ENCODE data around the gene CDH24.

CDH24 gene

DNA sequence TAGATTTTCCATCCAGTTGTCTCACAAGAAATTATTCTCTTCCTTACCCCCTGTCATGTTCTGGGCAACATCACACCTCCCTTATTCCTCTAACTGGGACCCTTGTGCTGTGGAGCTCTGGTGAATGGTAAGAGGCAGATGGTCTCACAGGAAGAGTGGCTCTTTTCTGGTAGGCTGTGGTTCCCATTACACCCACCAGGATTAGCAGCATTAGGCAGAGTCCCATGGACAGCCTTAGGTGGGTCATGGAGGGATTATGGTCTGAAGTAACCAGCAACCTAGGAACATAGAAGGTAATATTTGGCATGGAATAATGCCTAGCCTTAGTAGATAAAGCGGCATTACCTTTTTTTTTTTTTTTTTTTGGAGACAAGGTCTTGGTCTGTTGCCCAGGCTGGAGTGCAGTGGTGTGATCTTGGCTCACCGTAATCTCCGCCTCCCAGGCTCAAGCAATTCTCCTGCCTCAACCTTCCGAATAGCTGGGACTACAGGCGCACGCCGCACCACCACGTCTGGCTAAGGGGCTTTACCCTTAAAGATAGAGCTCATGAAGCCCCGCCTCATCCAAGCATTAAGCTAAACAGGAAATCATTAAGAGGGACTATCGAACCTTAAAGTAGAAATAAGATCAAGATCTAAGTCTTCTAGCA is 42.0 kb upstream of the CDH24 start:
- Histone ChIP-seq H3K9me3 (ENCODE audit: control insufficient read depth, insufficient read depth, low read depth, low read length) (no peaks in the 10 kb centered on the region), H3K4me3 (ENCODE audit: low read depth, low read length) (no peak overlapping the region), H3K27ac (ENCODE audit: low read depth, low read length) (no peak overlapping the region), H3K27me3 (ENCODE audit: control insufficient read depth, insufficient read depth, low read length) (no peaks in the 10 kb centered on the region), H3K36me3 (ENCODE audit: control insufficient read depth, insufficient read depth, low read length) (peaks cover 24% of the 10 kb centered on the region), H3K4me1 (ENCODE audit: control insufficient read depth, insufficient read depth, low read length) (peaks cover 22% of the 10 kb centered on the region), H3K9ac (ENCODE audit: low read length) (no peak overlapping the region)

DNA sequence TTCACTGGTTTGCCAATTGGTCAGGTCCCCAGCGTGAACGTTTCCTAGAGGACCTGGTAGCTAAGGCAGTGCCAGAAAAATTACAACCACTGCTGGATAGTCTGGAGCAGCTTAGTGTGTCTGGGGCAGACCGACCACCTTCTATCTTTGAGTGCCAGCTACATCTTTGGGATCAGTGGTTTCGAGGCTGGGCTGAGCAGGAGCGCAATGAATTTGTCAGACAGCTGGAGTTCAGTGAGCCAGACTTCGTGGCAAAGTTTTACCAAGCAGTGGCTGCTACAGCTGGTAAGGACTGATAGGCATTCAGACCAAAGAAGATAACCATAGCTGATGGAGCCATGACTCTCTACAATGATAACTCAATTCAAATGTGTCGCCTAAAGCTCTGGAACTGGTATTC is 40.5 kb upstream of the CDH24 start:
- Histone ChIP-seq H3K27ac (ENCODE audit: low read depth, low read length) (no peak overlapping the region), H3K4me3 (ENCODE audit: low read depth, low read length) (no peak overlapping the region), H3K9ac (ENCODE audit: low read length) (no peak overlapping the region), H3K9me3 (ENCODE audit: control insufficient read depth, insufficient read depth, low read depth, low read length) (no peaks in the 10 kb centered on the region), H3K36me3 (ENCODE audit: control insufficient read depth, insufficient read depth, low read length) (peaks cover 31% of the 10 kb centered on the region), H3K27me3 (ENCODE audit: control insufficient read depth, insufficient read depth, low read length) (no peaks in the 10 kb centered on the region), H3K4me1 (ENCODE audit: control insufficient read depth, insufficient read depth, low read length) (peaks cover 18% of the 10 kb centered on the region)

DNA sequence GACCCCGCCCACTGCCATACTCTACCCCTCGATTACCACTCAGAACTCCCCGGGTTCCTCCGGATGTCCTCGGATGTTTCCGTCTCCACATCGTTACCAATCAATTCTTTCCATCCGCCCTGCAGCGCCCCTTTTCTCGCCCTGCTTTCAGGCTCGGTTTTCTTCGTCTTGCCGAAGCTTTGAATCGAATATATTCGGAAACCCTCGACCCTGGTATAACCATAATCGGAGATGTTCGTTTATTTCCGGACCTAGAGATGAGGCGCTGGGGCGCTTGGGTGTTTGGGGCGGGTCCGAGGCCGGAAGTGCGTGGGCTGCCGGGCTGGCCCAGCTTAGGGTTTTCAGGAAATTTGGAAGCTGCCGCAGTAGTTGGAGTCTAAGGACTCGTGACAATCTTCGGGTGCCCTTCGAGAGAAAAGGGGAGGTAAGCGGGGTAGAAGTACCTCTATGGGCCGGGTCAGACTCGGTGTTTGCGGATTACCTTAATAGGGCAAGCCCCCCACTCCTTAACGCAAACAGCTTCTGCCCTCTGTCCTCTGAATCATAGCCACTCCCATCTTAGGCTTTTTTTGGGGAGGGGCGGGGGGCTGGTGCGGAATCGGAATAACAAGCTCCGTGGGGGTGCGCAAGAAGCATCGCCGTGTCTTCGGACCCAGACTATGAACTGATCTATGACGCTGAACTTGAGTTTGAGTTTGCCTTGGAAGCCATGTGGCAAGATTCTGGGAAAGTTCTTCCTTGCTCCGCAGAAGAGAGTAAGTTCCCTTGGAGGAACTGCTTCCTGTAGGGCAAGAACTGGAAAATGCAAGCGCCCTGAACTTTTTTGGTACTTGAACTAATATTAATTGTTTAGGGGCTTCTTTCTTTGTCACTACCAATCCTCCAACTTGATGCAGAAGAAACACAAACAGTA is 38.1 kb upstream of the CDH24 start, which contains the start of gene C14orf119:
C14orf119 (plus strand) TSS at position 310 of the 913 bp plus-strand sequence. CDS start 2,154 bp downstream, outside the sequence.
- H3K9ac ChIP-seq (ENCODE audit: low read length) = peak within 1 kb of the TSS; percentile 94
- H3K4me3 ChIP-seq (ENCODE audit: low read depth, low read length) = peak within 1 kb of the TSS; percentile 91
- H3K27me3 ChIP-seq (ENCODE audit: control insufficient read depth, insufficient read depth, low read length) = no peaks in the 10 kb centered on the region
- no peaks in the 10 kb centered on the region for H3K9me3 ChIP-seq (ENCODE audit: control insufficient read depth, insufficient read depth, low read depth, low read length)
- H3K4me1 ChIP-seq (ENCODE audit: control insufficient read depth, insufficient read depth, low read length) = peaks cover 11% of the 10 kb centered on the region
- peaks cover 52% of the 10 kb centered on the region for H3K36me3 ChIP-seq (ENCODE audit: control insufficient read depth, insufficient read depth, low read length)
- peak within 1 kb of the TSS; percentile 97 for H3K27ac ChIP-seq (ENCODE audit: low read depth, low read length)

DNA sequence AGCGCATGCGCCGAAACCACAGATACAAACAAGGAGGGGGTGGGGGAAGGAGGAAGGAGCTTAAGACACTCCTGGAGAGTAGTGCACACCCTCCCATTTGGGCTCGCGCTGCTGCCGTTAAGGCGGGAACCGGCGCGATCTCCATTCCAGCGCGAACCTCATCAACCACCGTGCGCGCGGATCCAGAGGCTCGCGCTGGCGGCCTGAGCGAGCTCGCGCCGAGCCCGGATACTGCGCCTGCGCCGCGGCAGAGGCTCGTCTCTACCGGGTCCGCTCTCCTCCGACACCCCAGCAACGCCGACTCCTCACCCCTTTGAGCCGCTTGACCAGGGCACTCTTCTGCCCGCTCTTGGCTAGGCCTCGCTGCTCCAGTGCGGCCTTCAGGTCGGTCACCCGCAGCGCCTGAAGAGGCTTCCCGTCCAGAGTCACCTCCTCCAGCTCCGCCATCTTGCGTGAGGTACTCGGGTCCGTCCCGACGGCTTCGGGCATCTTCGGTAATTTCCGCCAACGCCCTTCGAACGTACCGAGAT is 37.4 kb upstream of the CDH24 start, which contains the start of gene ACIN1:
ACIN1 (minus strand) TSS at position 471 of the 530 bp plus-strand sequence; CDS start at position 447, 24 bp downstream.
- Histone ChIP-seq H3K27me3 (ENCODE audit: control insufficient read depth, insufficient read depth, low read length) (no peaks in the 10 kb centered on the region), H3K9ac (ENCODE audit: low read length) (peak within 1 kb of the TSS; percentile 94), H3K4me3 (ENCODE audit: low read depth, low read length) (peak within 1 kb of the TSS; percentile 91), H3K36me3 (ENCODE audit: control insufficient read depth, insufficient read depth, low read length) (peaks cover 59% of the 10 kb centered on the region), H3K4me1 (ENCODE audit: control insufficient read depth, insufficient read depth, low read length) (peaks cover 10% of the 10 kb centered on the region), H3K9me3 (ENCODE audit: control insufficient read depth, insufficient read depth, low read depth, low read length) (no peaks in the 10 kb centered on the region), H3K27ac (ENCODE audit: low read depth, low read length) (peak within 1 kb of the TSS; percentile 97)

DNA sequence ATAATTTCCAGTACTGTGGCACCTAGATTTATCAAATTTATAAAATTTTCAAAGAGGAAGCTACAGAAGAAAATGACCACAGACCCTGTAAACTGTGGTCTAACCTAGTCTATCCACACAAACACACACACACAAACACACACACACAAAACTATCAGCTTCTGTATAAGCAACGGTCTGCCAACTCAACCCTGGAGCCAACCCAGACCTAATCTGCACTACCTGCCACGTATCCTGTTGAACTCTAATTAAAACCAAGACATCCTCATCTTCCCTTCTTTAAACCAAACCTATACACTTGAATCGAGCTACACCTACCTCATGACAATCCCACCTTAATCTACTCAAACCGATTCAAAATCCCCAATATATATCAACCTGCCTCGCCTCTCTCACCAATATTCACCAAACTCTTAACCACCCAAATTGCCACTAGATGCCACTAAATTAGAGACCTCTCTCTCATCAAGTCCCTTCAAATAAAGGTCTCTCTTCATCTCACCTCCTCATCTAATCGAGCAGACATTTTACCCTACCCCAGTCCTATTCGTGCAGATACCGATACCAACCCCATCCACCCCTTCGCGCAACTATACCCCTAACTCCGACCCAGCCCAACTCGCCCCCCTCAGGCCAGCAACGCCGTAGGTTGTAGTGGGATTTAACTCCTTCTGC is 36.8 kb upstream of the CDH24 start:
- Histone ChIP-seq H3K9ac (ENCODE audit: low read length) (peak overlapping the region; percentile 94), H3K4me1 (ENCODE audit: control insufficient read depth, insufficient read depth, low read length) (peaks cover 4% of the 10 kb centered on the region), H3K27me3 (ENCODE audit: control insufficient read depth, insufficient read depth, low read length) (no peaks in the 10 kb centered on the region), H3K4me3 (ENCODE audit: low read depth, low read length) (peak overlapping the region; percentile 91), H3K27ac (ENCODE audit: low read depth, low read length) (peak overlapping the region; percentile 97), H3K9me3 (ENCODE audit: control insufficient read depth, insufficient read depth, low read depth, low read length) (no peaks in the 10 kb centered on the region), H3K36me3 (ENCODE audit: control insufficient read depth, insufficient read depth, low read length) (peaks cover 64% of the 10 kb centered on the region)

DNA sequence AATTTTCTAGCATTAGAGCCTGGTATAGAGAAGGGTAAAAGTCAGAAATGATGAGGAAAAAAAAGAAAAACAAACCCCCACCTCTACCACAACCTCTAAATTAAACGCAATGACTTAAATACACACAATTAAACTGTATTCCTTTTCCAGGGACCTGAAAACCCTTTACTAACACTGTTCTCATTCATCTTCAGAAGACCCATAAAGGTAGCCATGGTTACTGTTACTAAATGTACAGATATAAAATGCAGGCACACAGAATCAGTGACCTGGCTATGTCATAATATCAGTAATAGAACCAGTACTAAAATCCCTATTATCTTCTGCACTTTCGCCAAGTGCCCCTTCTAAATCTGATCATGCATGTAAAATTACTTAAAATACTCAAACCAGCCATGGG is 36.2 kb upstream of the CDH24 start:
- Histone ChIP-seq H3K36me3 (ENCODE audit: control insufficient read depth, insufficient read depth, low read length) (peaks cover 64% of the 10 kb centered on the region), H3K27me3 (ENCODE audit: control insufficient read depth, insufficient read depth, low read length) (no peaks in the 10 kb centered on the region), H3K9ac (ENCODE audit: low read length) (no peak overlapping the region), H3K4me1 (ENCODE audit: control insufficient read depth, insufficient read depth, low read length) (peaks cover 4% of the 10 kb centered on the region), H3K9me3 (ENCODE audit: control insufficient read depth, insufficient read depth, low read depth, low read length) (no peaks in the 10 kb centered on the region), H3K27ac (ENCODE audit: low read depth, low read length) (no peak overlapping the region), H3K4me3 (ENCODE audit: low read depth, low read length) (peak overlapping the region; percentile 91)

DNA sequence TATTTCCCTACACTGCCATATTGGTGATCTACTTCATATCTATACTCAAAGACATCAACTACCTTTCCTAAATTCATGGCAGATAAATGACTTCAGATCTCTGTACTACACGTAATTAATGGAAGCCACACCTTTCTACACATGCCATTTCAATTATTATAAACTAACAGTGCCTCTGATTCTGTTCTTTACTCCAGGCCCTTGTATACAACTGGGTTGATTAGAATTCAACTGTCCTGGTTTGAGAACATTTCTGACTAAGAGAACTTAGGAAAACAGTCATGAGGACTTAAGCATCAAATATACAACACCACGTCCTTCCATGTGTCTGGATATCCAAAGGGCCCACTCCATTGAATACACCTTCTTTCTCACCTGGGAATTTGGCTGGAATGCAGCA is 35.8 kb upstream of the CDH24 start:
- Histone ChIP-seq H3K9me3 (ENCODE audit: control insufficient read depth, insufficient read depth, low read depth, low read length) (no peaks in the 10 kb centered on the region), H3K27ac (ENCODE audit: low read depth, low read length) (no peak overlapping the region), H3K9ac (ENCODE audit: low read length) (no peak overlapping the region), H3K36me3 (ENCODE audit: control insufficient read depth, insufficient read depth, low read length) (peaks cover 64% of the 10 kb centered on the region), H3K4me1 (ENCODE audit: control insufficient read depth, insufficient read depth, low read length) (peaks cover 4% of the 10 kb centered on the region), H3K4me3 (ENCODE audit: low read depth, low read length) (peak overlapping the region; percentile 91), H3K27me3 (ENCODE audit: control insufficient read depth, insufficient read depth, low read length) (no peaks in the 10 kb centered on the region)

DNA sequence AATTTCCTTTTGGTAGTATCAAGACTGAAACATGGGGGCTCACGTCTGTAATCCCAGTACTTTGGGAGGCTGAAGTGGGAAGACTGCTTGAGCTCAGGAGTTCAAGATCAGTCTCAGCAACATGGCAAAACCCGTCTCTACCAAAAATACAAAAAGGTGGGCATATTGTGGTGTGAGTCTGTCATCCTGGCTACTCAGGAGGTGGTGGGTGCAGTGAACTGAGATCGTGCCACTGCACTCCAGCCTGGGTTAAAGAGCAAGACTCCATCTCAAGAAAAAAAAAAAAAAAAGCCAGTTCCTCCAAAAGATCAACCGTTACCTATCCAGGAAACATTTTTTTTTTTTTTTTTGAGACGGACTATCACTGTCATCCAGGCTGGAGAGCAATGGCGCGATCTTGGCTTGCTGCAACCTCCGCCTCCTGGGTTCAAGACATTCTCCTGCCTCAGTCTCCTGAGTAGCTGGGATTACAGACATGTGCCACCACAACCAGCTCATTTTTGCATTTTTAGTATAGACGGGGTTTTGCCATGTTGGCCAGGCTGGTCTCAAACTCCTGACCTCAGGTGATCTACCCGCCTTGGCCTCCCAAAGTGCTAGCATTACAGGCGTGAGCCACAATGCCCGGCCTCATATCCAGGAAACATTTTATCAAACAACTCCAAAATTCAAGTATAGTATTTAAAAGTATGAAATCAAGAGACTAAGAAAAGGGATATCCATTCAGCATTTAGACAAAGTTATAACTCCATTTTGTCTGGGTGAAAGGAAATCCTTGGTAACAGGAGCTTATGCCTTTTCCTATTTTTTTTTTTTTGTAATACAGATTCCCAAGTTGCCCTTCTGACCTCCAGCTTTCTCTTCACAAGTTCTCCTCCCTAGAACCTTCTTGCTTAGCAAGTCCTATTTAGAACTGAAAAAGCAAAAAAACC is 34.2 kb upstream of the CDH24 start:
- H3K36me3 ChIP-seq (ENCODE audit: control insufficient read depth, insufficient read depth, low read length) = peaks cover 67% of the 10 kb centered on the region

DNA sequence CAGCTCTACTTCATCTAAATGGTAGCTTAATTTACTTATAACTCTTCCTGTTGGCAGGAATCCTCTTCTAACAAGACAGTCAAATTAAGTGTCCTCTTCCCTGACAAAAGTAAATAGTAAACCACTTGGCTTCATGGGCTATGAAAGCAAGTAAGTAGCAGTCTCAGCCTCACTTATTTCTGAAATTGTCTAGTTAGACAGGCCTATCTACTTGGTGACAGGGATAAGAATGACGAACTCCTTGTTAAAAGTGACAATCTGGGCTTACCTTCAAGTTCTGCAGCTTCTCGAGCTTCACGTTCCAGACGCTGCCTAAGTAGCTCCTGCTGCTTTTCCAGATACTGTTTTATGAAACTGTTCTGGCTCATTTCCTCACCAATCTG is 32.9 kb upstream of the CDH24 start:
- Histone ChIP-seq H3K36me3 (ENCODE audit: control insufficient read depth, insufficient read depth, low read length) (peaks cover 81% of the 10 kb centered on the region), H3K9ac (ENCODE audit: low read length) (no peak overlapping the region), H3K4me3 (ENCODE audit: low read depth, low read length) (no peak overlapping the region), H3K27ac (ENCODE audit: low read depth, low read length) (no peak overlapping the region), H3K9me3 (ENCODE audit: control insufficient read depth, insufficient read depth, low read depth, low read length) (no peaks in the 10 kb centered on the region), H3K27me3 (ENCODE audit: control insufficient read depth, insufficient read depth, low read length) (no peaks in the 10 kb centered on the region), H3K4me1 (ENCODE audit: control insufficient read depth, insufficient read depth, low read length) (peaks cover 4% of the 10 kb centered on the region)

More for the DNA sequence above, 34.2 kb upstream of the CDH24 start:
- Histone ChIP-seq H3K9me3 (ENCODE audit: control insufficient read depth, insufficient read depth, low read depth, low read length) (no peaks in the 10 kb centered on the region), H3K27me3 (ENCODE audit: control insufficient read depth, insufficient read depth, low read length) (no peaks in the 10 kb centered on the region), H3K27ac (ENCODE audit: low read depth, low read length) (no peak overlapping the region), H3K4me1 (ENCODE audit: control insufficient read depth, insufficient read depth, low read length) (peaks cover 4% of the 10 kb centered on the region), H3K9ac (ENCODE audit: low read length) (no peak overlapping the region), H3K4me3 (ENCODE audit: low read depth, low read length) (no peak overlapping the region)
